GM20000 (cell line): ENCODE results near the gene PRR19.
A peak's percentile ranks its signal among the peaks of the same experiment; 100 is the strongest.

Experiments
- DNase-seq: peaks from one replicate; pipeline ENCODE4 v3.0.0; 2012; ENCODE audit warnings: low spot score
- CTCF ChIP-seq: IDR thresholded peaks from 2 replicates; pipeline ENCODE4 v1.5.1; 2012; ENCODE audit warnings: mild to moderate bottlenecking, control low read depth; ENCODE audit errors: extremely low read depth, missing control alignments

Gene PRR19

GRCh38 chr19:42317535-42317934, 15.6 kb downstream of the PRR19 start:
- no peak for DNase-seq
- peak; percentile 6 for TF ChIP-seq CTCF

- TF ChIP-seq CTCF, result no peak
- no peak for DNase-seq
Observed at GRCh38 chr19:42322305-42322704, 20.4 kb downstream of the PRR19 start.

GRCh38 chr19:42323473-42323851, 21.5 kb downstream of the PRR19 start:
- TF ChIP-seq CTCF, result no peak
- DNase-seq, result no peak

GRCh38 chr19:42323852-42324654, 22.1 kb downstream of the PRR19 start:
- DNase-seq, result peak; percentile 69
- TF ChIP-seq CTCF, result no peak

GRCh38 chr19:42324655-42325307, 22.8 kb downstream of the PRR19 start:
- no peak for TF ChIP-seq CTCF
- no peak for DNase-seq

- peak; percentile 88 for TF ChIP-seq CTCF
- peak; percentile 99 for DNase-seq
Observed at GRCh38 chr19:42325308-42325895, 23.5 kb downstream of the PRR19 start, which contains the start of gene MEGF8. Gene MEGF8, plus strand, starts transcription at chr19:42325635. Its CDS starts 609 bp downstream, at chr19:42326244.
